Measurements from ENCODE around the gene ADORA2B.
"Not testable (repeated sequence)": the region's sequence is repeated elsewhere in the genome, so short reads cannot be mapped to it uniquely, and the experiment has no call there.

ADORA2B gene

DNA sequence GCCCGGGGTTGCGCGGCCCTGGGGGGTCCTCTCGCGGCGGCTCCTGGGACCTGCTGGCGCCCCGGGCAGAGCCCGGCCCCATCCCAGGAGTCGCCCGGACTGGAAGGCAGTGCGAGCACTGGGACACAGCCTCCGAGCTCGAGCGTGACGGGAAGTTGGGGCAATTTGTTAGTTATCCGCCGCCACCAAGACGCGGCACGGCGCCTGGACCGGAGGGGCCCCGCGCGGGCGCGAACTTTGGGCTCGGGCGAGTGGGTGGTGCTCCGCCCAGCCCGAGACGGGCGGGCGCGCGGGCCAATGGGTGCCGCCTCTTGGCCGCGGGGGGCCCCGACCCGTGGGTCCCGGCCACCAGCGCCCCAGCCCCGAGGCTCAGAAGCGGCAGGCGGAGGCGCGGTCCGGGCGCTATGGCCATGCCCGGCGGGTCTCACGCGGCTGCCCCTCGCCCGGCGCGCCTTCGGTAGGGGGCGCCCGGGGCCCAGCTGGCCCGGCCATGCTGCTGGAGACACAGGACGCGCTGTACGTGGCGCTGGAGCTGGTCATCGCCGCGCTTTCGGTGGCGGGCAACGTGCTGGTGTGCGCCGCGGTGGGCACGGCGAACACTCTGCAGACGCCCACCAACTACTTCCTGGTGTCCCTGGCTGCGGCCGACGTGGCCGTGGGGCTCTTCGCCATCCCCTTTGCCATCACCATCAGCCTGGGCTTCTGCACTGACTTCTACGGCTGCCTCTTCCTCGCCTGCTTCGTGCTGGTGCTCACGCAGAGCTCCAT lies at the start of gene ADORA2B:
TSS of gene ADORA2B (plus strand) at position 372 of the 768 bp plus-strand sequence. CDS start at position 491, 119 bp downstream.
- peak within 1 kb of the TSS; percentile 50 for H3K4me3 ChIP-seq (ENCODE audit: low read length)
- H3K9me2 ChIP-seq (replicated peaks; ENCODE audit: control insufficient read depth, low read length), result no peaks in the 10 kb centered on the region
- peaks cover 9% of the 10 kb centered on the region for H3K4me1 ChIP-seq (ENCODE audit: control insufficient read depth, low read length)
- H3F3A ChIP-seq (ENCODE audit: control insufficient read depth, insufficient read depth), result no peaks in the 10 kb centered on the region
- H3K36me3 ChIP-seq (ENCODE audit: control insufficient read depth, low read length), result no peaks in the 10 kb centered on the region
- H3K27me3 ChIP-seq (ENCODE audit: control insufficient read depth, low read length), result peaks cover 21% of the 10 kb centered on the region
- H3K27ac ChIP-seq (ENCODE audit: low read depth, low read length), result no peak within 1 kb of the TSS
- no peaks in the 10 kb centered on the region for H3K79me2 ChIP-seq (ENCODE audit: control insufficient read depth, low read length)
- H3K4me2 ChIP-seq (ENCODE audit: low read length), result peak within 1 kb of the TSS; percentile 62
- H3K9me3 ChIP-seq (ENCODE audit: control insufficient read depth, insufficient read depth, low read length), result no peaks in the 10 kb centered on the region
- no peaks in the 10 kb centered on the region for H4K20me1 ChIP-seq (ENCODE audit: control insufficient read depth, insufficient read depth, low read depth, low read length)
- no peak for TF ChIP-seq EZH2phosphoT487 (IDR thresholded peaks at IDR 0.05; ENCODE audit: borderline replicate concordance, low read length)
- peak; percentile 46 for TF ChIP-seq CTCF (IDR thresholded peaks at IDR 0.05; ENCODE audit: low read depth, low read length, poor library complexity, severe bottlenecking)

GRCh38 chr17:15896277-15896676 lies 48.7 kb upstream of the ADORA2B start:
- Histone ChIP-seq H3K4me3 (ENCODE audit: low read length) (no peak overlapping the region), H3K79me2 (ENCODE audit: control insufficient read depth, low read length) (no peaks in the 10 kb centered on the region), H3K36me3 (ENCODE audit: control insufficient read depth, low read length) (no peaks in the 10 kb centered on the region), H3K4me1 (ENCODE audit: control insufficient read depth, low read length) (no peaks in the 10 kb centered on the region), H3F3A (ENCODE audit: control insufficient read depth, insufficient read depth) (no peaks in the 10 kb centered on the region), H3K27ac (ENCODE audit: low read depth, low read length) (no peak overlapping the region), H4K20me1 (ENCODE audit: control insufficient read depth, insufficient read depth, low read depth, low read length) (no peaks in the 10 kb centered on the region), H3K9me3 (ENCODE audit: control insufficient read depth, insufficient read depth, low read length) (no peaks in the 10 kb centered on the region), H3K9me2 (replicated peaks; ENCODE audit: control insufficient read depth, low read length) (no peaks in the 10 kb centered on the region), H3K4me2 (ENCODE audit: low read length) (no peak overlapping the region), H3K27me3 (ENCODE audit: control insufficient read depth, low read length) (no peaks in the 10 kb centered on the region)
- no peak for TF ChIP-seq CTCF (IDR thresholded peaks at IDR 0.05; ENCODE audit: low read depth, low read length, poor library complexity, severe bottlenecking)
- no peak for TF ChIP-seq EZH2phosphoT487 (IDR thresholded peaks at IDR 0.05; ENCODE audit: borderline replicate concordance, low read length)

DNA sequence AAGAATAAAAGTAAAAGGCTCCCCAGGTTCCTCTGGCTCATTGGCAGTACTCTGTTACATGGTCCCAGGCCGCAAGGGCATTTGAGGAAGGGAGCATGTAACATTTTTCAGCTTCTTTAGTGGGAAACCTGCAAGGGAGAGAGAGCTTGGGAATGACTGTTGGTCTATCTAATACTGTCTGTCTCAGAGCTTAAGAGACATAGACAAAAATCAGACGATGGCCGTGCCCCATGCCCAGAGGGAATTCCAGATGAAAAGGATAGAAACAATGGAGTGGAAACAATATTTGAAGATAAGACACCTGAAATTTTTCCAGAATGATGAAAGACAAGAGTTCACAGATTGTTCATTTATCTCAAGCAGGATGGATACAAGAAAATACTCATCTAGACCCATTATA lies 48.1 kb upstream of the ADORA2B start:
- no peak overlapping the region for H3K4me2 ChIP-seq (ENCODE audit: low read length)
- H3K79me2 ChIP-seq (ENCODE audit: control insufficient read depth, low read length), result no peaks in the 10 kb centered on the region
- no peak overlapping the region for H3K27ac ChIP-seq (ENCODE audit: low read depth, low read length)
- no peak overlapping the region for H3K4me3 ChIP-seq (ENCODE audit: low read length)
- H3K9me3 ChIP-seq (ENCODE audit: control insufficient read depth, insufficient read depth, low read length), result no peaks in the 10 kb centered on the region
- no peaks in the 10 kb centered on the region for H3K9me2 ChIP-seq (replicated peaks; ENCODE audit: control insufficient read depth, low read length)
- H3K4me1 ChIP-seq (ENCODE audit: control insufficient read depth, low read length), result no peaks in the 10 kb centered on the region
- H4K20me1 ChIP-seq (ENCODE audit: control insufficient read depth, insufficient read depth, low read depth, low read length), result no peaks in the 10 kb centered on the region
- no peaks in the 10 kb centered on the region for H3K36me3 ChIP-seq (ENCODE audit: control insufficient read depth, low read length)
- TF ChIP-seq EZH2phosphoT487 (IDR thresholded peaks at IDR 0.05; ENCODE audit: borderline replicate concordance, low read length) (no peak), CTCF (IDR thresholded peaks at IDR 0.05; ENCODE audit: low read depth, low read length, poor library complexity, severe bottlenecking) (no peak)
- H3K27me3 ChIP-seq (ENCODE audit: control insufficient read depth, low read length), result no peaks in the 10 kb centered on the region
- no peaks in the 10 kb centered on the region for H3F3A ChIP-seq (ENCODE audit: control insufficient read depth, insufficient read depth)

- not testable (repeated sequence) for H3K27ac ChIP-seq (ENCODE audit: low read depth, low read length); H3K9me3 ChIP-seq (ENCODE audit: control insufficient read depth, insufficient read depth, low read length); H3K36me3 ChIP-seq (ENCODE audit: control insufficient read depth, low read length); H3K9me2 ChIP-seq (replicated peaks; ENCODE audit: control insufficient read depth, low read length); H3K4me3 ChIP-seq (ENCODE audit: low read length); H4K20me1 ChIP-seq (ENCODE audit: control insufficient read depth, insufficient read depth, low read depth, low read length); H3K4me2 ChIP-seq (ENCODE audit: low read length); H3F3A ChIP-seq (ENCODE audit: control insufficient read depth, insufficient read depth); H3K79me2 ChIP-seq (ENCODE audit: control insufficient read depth, low read length); H3K4me1 ChIP-seq (ENCODE audit: control insufficient read depth, low read length); H3K27me3 ChIP-seq (ENCODE audit: control insufficient read depth, low read length)
Observed at GRCh38 chr17:15899596-15899995, 45.3 kb upstream of the ADORA2B start.
